Activated naive CD8-positive, alpha-beta T cell treated with anti-CD3 and anti-CD28 coated beads, Interleukin-2, amount 10 ng/mL, durations not matched to agents 7 days and 5 days (primary cell): ENCODE results near the gene DOCK11. TPM values are rescaled to one million over a fixed set of nuclear protein-coding genes. Genes with fewer than 3 reads are reported as not detected.

Source experiments
- ATAC-seq: fragments of 150-1000 bp; cut with Tn5 transposase; one replicate; pipeline ENCODE4 v1.10.0; 2021; ENCODE audit warnings: low read depth, moderate library complexity
- POLR2A ChIA-PET: fragments of 350-600 bp; sonication (Branson Sonifier 250); formaldehyde crosslinking; loops from one replicate; lab custom pipeline; 2021; ENCODE audit warnings: antibody characterized with exemption; lab: Charles Lee
- DNase-seq: peaks from one replicate; pipeline ENCODE4 v3.0.0; 2021
- H3K27ac Mint-ChIP-seq: one replicate; pipeline ENCODE4 v1.8.0; 2022; ENCODE audit warnings: mild to moderate bottlenecking, mixed read lengths
- H3K27me3 Mint-ChIP-seq: one replicate; pipeline ENCODE4 v1.8.0; 2022; ENCODE audit warnings: mild to moderate bottlenecking, moderate library complexity, mixed read lengths
- H3K36me3 Mint-ChIP-seq: one replicate; pipeline ENCODE4 v1.8.0; 2021; ENCODE audit warnings: mild to moderate bottlenecking, mixed read lengths
- H3K4me1 Mint-ChIP-seq: one replicate; pipeline ENCODE4 v1.8.0; 2021; ENCODE audit warnings: mixed read lengths
- H3K4me3 Mint-ChIP-seq: one replicate; pipeline ENCODE4 v1.8.0; 2022; ENCODE audit warnings: mild to moderate bottlenecking, moderate library complexity, mixed read lengths
- H3K9me3 Mint-ChIP-seq: one replicate; pipeline ENCODE4 v1.8.0; 2021; ENCODE audit warnings: mixed read lengths
- total RNA-seq, 2 experiments: library from RNA; stranded (reverse); gene quantifications; one replicate each; pipeline ENCODE4 v1.2.3, GENCODE V29; 2021

DOCK11 gene
- total RNA-seq, 2 experiments from 2014 or later: 71.9 to 80.4 TPM

- H3K4me3 Mint-ChIP-seq: no peak overlapping the region
These were observed 12.2 kb downstream of the DOCK11 start for GRCh38 chrX:118507766-118508165.

GRCh38 chrX:118508221-118508620, 12.6 kb downstream of the DOCK11 start:
- H3K4me3 Mint-ChIP-seq: no peak overlapping the region
- no peaks in the 10 kb centered on the region for H3K27me3 Mint-ChIP-seq
- no peak for ATAC-seq
- POLR2A ChIA-PET: interaction anchor here (0.9 kb wide), 1 partner anchor 12 kb away, joined by 3 read pairs; no protein-coding TSS in a partner anchor
- H3K36me3 Mint-ChIP-seq: peaks cover 24% of the 10 kb centered on the region
- no peak overlapping the region for H3K27ac Mint-ChIP-seq
- no peaks in the 10 kb centered on the region for H3K9me3 Mint-ChIP-seq
- DNase-seq: no peak
- H3K4me1 Mint-ChIP-seq: peaks cover 19% of the 10 kb centered on the region

More at GRCh38 chrX:118507766-118508165, 12.2 kb downstream of the DOCK11 start:
- Mint-ChIP-seq H3K9me3 (no peaks in the 10 kb centered on the region), H3K4me1 (peaks cover 19% of the 10 kb centered on the region), H3K36me3 (peaks cover 20% of the 10 kb centered on the region), H3K27me3 (no peaks in the 10 kb centered on the region), H3K27ac (no peak overlapping the region)
- no peak for ATAC-seq
- POLR2A ChIA-PET: interaction anchor here (0.7 to 0.9 kb wide), 2 partner anchors 11 to 24 kb away, joined by 3 read pairs; no protein-coding TSS in a partner anchor
- DNase-seq: no peak

GRCh38 chrX:118508635-118509034, 13.0 kb downstream of the DOCK11 start:
- ATAC-seq (no peak), DNase-seq (no peak)
- POLR2A ChIA-PET: no interaction called here
- Mint-ChIP-seq H3K27me3 (no peaks in the 10 kb centered on the region), H3K36me3 (peaks cover 22% of the 10 kb centered on the region), H3K4me1 (peaks cover 16% of the 10 kb centered on the region), H3K27ac (no peak overlapping the region), H3K4me3 (no peak overlapping the region), H3K9me3 (no peaks in the 10 kb centered on the region)

- DNase-seq: no peak
- Mint-ChIP-seq H3K4me3 (no peak overlapping the region), H3K4me1 (peaks cover 11% of the 10 kb centered on the region), H3K27me3 (no peaks in the 10 kb centered on the region), H3K27ac (no peak overlapping the region), H3K9me3 (no peaks in the 10 kb centered on the region), H3K36me3 (peaks cover 35% of the 10 kb centered on the region)
- POLR2A ChIA-PET: no interaction called here
- ATAC-seq: no peak
These were observed 14.5 kb downstream of the DOCK11 start for GRCh38 chrX:118510111-118510510.

GRCh38 chrX:118513120-118513898, 17.7 kb downstream of the DOCK11 start:
- POLR2A ChIA-PET: no interaction called here
- H3K9me3 Mint-ChIP-seq: no peaks in the 10 kb centered on the region
- H3K4me3 Mint-ChIP-seq: no peak overlapping the region
- H3K27me3 Mint-ChIP-seq: no peaks in the 10 kb centered on the region
- H3K4me1 Mint-ChIP-seq: peaks cover 10% of the 10 kb centered on the region
- H3K36me3 Mint-ChIP-seq: peaks cover 45% of the 10 kb centered on the region
- ATAC-seq (no peak), DNase-seq (no peak)
- H3K27ac Mint-ChIP-seq: peak overlapping the region; percentile 48

- DNase-seq: no peak
- Mint-ChIP-seq H3K4me1 (peaks cover 52% of the 10 kb centered on the region), H3K4me3 (no peak overlapping the region), H3K27ac (no peak overlapping the region), H3K9me3 (no peaks in the 10 kb centered on the region), H3K36me3 (peaks cover 25% of the 10 kb centered on the region), H3K27me3 (no peaks in the 10 kb centered on the region)
- POLR2A ChIA-PET: interaction anchor here (0.8 to 1.4 kb wide), 2 partner anchors 22 to 23 kb away, joined by 3 read pairs; no protein-coding TSS in a partner anchor
- ATAC-seq: no peak
These were observed 24.0 kb downstream of the DOCK11 start for GRCh38 chrX:118519411-118520215.

- Mint-ChIP-seq H3K4me3 (no peak overlapping the region), H3K27me3 (no peaks in the 10 kb centered on the region), H3K27ac (no peak overlapping the region), H3K9me3 (no peaks in the 10 kb centered on the region), H3K4me1 (peaks cover 56% of the 10 kb centered on the region), H3K36me3 (peaks cover 16% of the 10 kb centered on the region)
- ATAC-seq (no peak), DNase-seq (no peak)
- POLR2A ChIA-PET: interaction anchor here (1.4 to 2.2 kb wide), 2 partner anchors 23 to 24 kb away, joined by 3 to 8 read pairs; no protein-coding TSS in a partner anchor
These were observed 24.9 kb downstream of the DOCK11 start for GRCh38 chrX:118520216-118521206.

GRCh38 chrX:118521435-118521834, 25.8 kb downstream of the DOCK11 start:
- POLR2A ChIA-PET: interaction anchor here (2.2 kb wide), 1 partner anchor 25 kb away, joined by 8 read pairs; no protein-coding TSS in a partner anchor
- no peak overlapping the region for H3K27ac Mint-ChIP-seq
- H3K4me1 Mint-ChIP-seq: peaks cover 63% of the 10 kb centered on the region

GRCh38 chrX:118522230-118522926, 26.8 kb downstream of the DOCK11 start:
- POLR2A ChIA-PET: interaction anchor here (0.5 to 2.2 kb wide), 2 partner anchors 18 to 26 kb away, joined by 4 to 8 read pairs; no protein-coding TSS in a partner anchor
- no peak for ATAC-seq
- Mint-ChIP-seq H3K4me3 (no peak overlapping the region), H3K27me3 (no peaks in the 10 kb centered on the region), H3K36me3 (peaks cover 15% of the 10 kb centered on the region), H3K27ac (peak overlapping the region; percentile 58), H3K9me3 (no peaks in the 10 kb centered on the region), H3K4me1 (peaks cover 65% of the 10 kb centered on the region)
- DNase-seq: no peak

More at GRCh38 chrX:118521435-118521834, 25.8 kb downstream of the DOCK11 start:
- Mint-ChIP-seq H3K9me3 (no peaks in the 10 kb centered on the region), H3K36me3 (peaks cover 15% of the 10 kb centered on the region), H3K27me3 (no peaks in the 10 kb centered on the region), H3K4me3 (no peak overlapping the region)
- ATAC-seq: no peak
- no peak for DNase-seq

- Mint-ChIP-seq H3K4me3 (peak overlapping the region; percentile 79), H3K4me1 (peaks cover 66% of the 10 kb centered on the region), H3K27me3 (no peaks in the 10 kb centered on the region), H3K36me3 (peaks cover 12% of the 10 kb centered on the region), H3K9me3 (no peaks in the 10 kb centered on the region), H3K27ac (peak overlapping the region; percentile 92)
- POLR2A ChIA-PET: interaction anchor here (0.6 to 1.4 kb wide), 3 partner anchors 16 to 28 kb away, joined by 3 to 12 read pairs (median 5); partner anchors contain the start of gene DOCK11
- DNase-seq: no peak
- peak; percentile 78 for ATAC-seq
These were observed 28.3 kb downstream of the DOCK11 start for GRCh38 chrX:118523920-118524319.

GRCh38 chrX:118524344-118524743, 28.7 kb downstream of the DOCK11 start:
- peaks cover 66% of the 10 kb centered on the region for H3K4me1 Mint-ChIP-seq
- H3K4me3 Mint-ChIP-seq: peak overlapping the region; percentile 79
- no peaks in the 10 kb centered on the region for H3K9me3 Mint-ChIP-seq
- H3K27me3 Mint-ChIP-seq: no peaks in the 10 kb centered on the region
- H3K27ac Mint-ChIP-seq: peak overlapping the region; percentile 92
- ATAC-seq: no peak
- H3K36me3 Mint-ChIP-seq: peaks cover 14% of the 10 kb centered on the region
- POLR2A ChIA-PET: interaction anchor here (0.9 to 1.4 kb wide), 2 partner anchors 21 to 28 kb away, joined by 3 to 12 read pairs; partner anchors contain the start of gene DOCK11
- DNase-seq: no peak
